GM18867 (cell line): ENCODE data around the gene PAGE2B.
A peak's percentile ranks its signal among the peaks of the same experiment; 100 is the strongest.
"Not testable (repeated sequence)": the region's sequence is repeated elsewhere in the genome, so short reads cannot be mapped to it uniquely, and the experiment has no call there.

Experiments
- ATAC-seq: cut with Tn5 transposase; IDR thresholded peaks from one replicate; pipeline ENCODE4 v1.9.1; 2021; ENCODE audit warnings: mild to moderate bottlenecking, moderate library complexity; ENCODE audit not compliant: unreplicated experiment

PAGE2B gene

DNA sequence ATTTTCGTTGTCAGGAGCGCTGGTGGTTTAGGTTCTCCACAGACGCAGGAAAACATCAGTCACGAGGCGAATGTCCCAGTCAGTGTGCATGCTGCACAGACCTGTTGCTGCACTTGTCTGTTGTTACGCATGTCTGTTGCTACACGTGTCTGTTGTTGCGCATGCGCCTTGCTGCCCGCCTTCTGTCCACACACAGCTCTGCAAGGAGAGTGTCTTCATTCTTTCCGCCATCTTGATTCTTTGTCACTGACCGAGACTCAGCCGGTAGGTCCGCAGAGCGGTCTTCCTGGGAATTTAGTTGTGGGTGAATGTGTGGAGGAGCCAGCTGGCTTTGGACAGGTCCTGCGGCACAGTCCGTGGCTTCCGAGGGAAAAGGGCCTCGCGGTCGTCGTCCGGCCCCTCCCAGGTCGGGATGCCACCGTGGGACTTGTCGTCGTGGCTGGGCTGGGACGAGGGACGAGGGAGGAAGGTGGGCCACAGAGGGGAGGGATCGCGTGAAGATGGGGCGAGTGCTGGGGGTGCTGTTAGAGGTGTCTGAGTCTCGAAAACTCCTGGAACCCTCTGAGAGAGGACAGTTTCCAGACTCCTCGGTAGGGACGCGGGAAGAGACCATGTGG lies at the start of gene PAGE2B:
TSS of gene PAGE2B (plus strand) at position 180 of the 617 bp plus-strand sequence. CDS start 1,012 bp downstream, outside the sequence.
- ATAC-seq, result no peak

DNA sequence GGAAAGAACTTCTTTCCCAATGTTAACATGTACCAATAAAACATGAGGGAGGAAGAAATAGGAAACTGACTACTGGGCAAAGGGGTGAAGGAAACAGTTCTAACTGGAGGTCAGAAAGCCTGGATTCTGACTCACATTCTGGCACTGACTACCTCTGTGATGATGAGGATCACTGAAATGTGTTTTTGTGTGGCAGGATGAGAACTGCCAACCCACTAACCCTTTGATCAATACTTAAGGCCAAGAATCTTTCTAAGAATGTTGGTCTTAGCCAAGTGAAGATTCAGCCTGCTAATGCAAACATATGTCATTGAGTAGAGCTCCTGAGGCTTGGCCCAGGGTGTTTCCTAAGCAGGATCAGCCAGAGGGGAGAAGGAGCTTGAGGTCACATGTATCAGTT lies 48.7 kb upstream of the PAGE2B start:
- no peak for ATAC-seq

DNA sequence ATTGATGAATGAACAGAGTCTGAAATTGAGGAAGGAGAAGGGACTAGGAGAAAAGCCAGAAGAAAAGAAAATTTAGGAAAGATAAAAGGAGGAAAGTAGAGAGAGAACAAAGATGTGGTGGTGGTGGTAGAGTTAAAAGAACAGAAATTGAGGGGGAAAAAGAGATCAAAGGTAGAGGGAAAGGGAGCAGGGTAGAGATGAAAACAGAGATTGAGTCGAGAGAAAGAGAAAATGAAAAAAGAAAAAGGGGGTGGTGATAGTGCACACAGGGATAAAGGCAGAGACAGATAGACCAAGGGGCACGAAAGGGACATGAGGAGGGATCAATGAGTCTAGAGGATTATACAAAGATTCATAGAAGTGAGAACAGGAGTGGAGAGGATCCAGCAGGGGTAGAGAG lies 48.0 kb upstream of the PAGE2B start:
- ATAC-seq, result no peak

DNA sequence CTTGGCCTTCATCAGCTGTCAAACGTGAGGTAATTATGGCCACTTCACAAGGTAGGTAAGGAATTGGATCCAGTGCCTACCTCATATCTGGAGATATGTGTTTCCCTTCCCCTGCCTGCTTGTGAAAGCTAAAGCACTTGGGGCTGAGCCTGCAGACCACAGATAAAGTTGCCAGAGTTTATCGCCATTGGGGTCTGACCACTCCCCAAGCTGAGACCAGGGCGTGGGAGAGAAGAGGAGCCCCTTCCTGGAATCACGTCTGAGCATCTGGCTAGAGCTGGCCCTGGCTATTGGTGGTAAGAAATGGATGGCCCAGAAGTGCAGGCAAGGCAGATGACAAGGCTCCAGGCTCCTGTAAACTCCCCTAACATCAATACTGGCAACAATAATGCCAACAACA lies 46.8 kb upstream of the PAGE2B start:
- ATAC-seq, result no peak

DNA sequence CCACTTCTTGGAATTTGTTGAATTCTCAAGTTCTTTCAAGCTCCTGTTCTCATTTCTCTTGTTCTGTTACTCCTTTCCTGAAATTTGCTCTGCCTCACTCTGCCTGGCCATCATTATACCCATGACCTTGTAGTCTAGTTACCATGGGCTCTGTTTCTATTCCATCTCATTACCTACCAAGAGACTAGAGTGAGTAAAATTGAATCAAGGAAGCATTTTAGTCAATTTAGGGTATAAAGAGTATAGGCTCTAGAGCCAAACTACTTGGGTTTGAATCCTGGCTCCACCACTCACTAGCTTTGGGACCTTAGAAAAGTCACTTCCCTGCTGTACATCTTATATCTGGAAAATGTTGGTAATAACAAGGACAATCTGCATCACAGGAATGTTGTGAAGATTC lies 46.2 kb upstream of the PAGE2B start:
- no peak for ATAC-seq

DNA sequence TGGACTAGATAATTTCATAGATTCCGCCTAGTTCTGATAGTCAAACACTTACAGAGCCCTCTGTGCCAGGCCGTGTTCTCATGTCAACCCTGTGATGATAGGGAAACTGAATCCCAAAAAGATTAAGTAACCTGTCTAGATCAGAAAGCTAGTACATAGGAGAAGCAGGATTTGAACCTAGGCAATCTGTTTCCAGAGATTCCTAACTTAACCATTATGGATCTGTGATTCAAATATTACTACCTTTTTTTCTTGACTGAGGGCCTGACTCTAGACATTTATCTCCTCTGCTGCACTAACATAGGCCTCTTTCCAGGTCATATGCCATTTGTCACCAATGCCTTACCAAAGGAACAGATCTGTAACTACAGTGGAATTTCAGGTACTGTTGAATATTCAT lies 45.5 kb upstream of the PAGE2B start:
- ATAC-seq, result no peak

DNA sequence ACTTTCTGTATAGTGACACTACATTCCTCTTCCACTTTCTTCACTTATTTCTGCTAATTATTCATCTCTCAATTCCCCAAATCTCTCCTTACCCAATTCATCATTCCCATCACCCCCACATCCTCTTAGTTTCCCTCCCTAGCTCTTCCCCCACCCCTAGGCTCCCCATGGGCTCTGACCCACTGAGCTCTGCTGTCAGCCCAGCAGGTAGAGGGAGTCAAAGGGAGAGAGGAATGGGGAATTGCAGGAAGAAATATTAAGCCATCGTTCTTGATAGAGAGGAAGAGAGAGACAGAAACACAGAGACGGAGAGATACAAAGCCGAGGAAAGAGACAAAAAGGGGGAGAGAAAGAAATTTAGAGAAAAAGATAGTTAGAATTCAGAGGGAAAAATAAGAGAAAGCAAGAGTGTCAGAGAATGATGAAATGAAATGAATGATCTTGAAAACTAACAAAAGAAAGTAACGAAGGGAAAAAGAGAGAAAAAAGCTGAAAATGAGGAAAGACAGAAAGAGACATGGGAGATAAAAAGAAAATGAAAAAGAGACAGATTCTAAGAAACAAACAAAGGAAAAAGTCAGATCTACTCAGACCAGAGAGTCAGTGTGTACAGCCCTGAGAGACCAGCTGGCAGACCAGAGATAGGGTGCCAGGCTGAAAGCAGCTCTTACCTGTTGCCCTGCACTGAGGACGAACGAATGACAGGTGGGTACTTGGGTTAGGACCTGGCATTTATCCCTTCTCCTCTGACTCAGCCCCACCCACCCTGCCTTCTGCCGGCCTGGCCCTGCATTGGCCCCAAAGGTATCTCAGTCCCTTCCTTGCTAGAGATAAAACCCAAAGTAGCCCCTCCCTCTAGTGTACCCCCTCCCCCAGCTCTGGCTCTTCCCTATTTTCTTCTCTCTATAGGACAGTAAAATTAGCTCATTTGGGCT lies 44.3 kb upstream of the PAGE2B start, which contains the start of gene ALAS2:
TSS of gene ALAS2 (minus strand) at position 707 of the 935 bp plus-strand sequence. CDS start 4,977 bp downstream, outside the sequence.
- no peak for ATAC-seq

GRCh38 chrX:55033429-55033828 lies 41.4 kb upstream of the PAGE2B start:
- ATAC-seq, result no peak

DNA sequence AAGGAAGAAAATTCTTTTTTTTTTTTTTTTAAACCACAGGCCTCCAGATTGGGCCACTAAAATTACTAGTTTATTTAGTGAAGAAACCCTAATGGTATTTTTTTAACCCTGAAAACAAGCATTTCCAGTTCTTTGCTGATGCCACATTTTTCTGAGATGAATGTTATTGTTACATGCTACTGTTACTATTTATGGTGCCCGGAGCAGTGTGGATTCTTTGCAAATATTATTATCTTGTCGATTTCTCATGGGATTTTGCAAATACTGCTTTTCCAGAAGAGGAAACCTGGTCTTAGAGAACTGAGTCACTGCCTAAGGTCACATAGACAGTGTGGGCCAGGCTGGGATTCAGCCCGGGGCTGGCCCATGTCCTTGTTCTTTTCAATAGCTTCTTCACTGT lies 35.4 kb upstream of the PAGE2B start:
- no peak for ATAC-seq

DNA sequence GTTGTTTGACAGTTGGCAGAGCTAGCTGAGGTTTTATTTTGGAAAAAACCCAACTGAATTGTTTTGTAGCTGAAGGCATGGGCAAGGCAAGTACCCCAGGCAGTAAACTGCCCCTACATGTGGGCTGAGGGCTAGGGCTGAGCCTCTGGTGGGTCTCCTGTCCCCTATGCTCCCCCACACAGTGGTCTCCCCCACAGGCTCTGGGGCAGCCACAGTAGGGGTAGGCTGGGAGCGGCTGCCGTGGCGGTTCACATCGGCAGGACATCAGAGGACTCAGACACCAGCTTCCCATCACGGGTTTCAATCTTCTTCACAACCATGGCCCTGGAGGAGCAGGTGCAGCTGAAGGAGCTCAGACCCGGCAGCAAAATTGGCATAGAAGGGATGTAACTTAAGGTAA lies 33.3 kb upstream of the PAGE2B start:
- no peak for ATAC-seq

GRCh38 chrX:55050599-55050998 lies 24.2 kb upstream of the PAGE2B start:
- ATAC-seq, result not testable (repeated sequence)

GRCh38 chrX:55056820-55057674 lies 17.8 kb upstream of the PAGE2B start:
- no peak for ATAC-seq

DNA sequence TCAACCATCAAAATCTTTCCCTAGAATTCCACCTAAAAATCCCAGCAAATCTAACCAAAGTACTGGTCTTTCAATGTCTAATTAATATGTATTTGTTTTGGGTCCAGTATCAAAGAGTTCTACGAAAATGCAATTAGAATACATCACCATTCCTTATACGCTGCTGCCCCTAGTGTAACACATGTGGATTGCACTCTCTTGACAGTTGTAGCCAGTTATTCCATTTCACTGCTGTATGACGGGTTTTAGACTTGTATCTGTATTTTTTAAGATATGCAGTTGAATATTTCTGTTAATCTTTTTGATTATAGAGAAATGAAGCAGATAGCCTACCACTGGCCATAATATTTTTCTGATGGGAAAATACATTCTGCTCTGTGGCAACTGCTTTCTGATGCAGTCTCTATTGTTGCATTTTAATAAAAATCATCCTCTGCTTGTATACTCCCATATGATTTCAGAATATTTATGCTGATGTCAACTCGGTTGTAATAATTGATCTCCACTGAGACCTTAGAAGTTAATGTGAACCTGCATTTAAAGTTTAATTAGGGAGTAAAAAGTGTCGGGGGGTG lies 17.1 kb upstream of the PAGE2B start:
- ATAC-seq, result peak; percentile 89

DNA sequence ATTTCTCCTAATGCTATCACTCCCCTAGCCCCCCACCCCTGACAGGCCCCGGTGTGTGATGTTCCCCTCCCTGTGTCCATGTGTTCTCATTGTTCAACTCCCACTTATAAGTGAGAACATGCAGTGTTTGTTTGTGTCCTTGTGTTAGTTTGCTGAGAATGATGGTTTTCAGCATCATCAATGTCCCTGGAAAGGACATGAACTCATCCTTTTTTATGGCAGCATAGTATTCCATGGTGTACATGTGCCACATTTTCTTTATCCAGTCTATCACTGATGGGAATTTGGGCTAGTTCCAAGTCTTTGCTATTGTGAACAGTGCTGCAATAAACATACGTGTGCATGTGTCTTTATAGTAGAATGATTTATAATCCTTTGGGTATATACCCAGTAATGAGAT lies 7.7 kb upstream of the PAGE2B start:
- not testable (repeated sequence) for ATAC-seq

DNA sequence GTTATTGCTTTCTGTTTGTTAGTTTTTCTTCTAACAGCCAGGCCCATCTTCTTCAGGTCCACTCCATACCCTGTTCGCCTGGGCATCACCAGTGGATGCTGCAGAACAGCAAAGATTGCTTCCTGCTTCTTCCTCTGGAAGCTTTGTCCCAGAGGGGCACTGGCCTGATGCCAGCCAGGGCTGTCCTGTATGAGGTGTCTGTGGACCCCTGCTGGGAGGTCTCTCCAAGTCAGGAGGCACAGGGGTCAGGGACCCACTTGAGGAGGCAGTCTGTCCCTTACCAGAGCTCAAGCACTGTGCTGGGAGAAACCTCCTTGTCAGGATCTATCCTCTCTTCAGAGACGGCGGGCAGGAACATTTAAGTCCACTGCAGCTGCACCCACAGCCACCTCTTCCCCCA lies 2.5 kb upstream of the PAGE2B start:
- no peak for ATAC-seq

DNA sequence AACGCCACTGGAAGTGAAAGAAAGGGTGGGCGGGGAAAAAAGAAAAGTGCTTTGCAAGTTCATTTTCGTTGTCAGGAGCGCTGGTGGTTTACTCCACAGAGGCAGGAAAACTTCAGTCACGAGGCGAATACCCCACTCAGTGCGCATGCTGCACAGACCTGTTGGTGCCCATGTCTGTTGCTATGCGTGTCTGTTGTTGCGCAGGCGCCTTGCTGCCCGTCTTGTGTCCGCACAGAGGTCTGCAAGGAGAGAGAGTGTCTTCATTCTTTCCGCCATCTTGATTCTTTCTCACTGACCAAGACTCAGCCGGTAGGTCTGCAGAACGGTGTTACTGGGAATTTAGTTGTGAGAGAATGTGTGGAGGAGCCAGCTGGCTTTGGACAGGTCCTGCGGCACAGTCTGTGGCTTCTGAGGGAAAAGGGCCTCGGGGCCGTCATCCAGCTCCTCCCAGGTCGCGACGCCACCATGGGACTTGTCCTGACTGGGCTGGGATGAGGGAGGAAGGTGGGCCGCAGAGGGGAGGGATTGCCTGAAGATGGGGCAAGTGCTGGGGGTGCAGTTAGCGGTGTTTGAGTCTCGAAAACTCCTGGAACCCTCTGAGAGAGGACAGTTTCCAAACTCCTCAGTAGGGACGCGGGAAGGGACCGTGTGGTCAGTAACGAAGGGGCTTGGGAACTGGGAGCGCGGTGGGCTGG lies 14.1 kb downstream of the PAGE2B start, which contains the start of gene PAGE2:
TSS of gene PAGE2 (plus strand) at position 224 of the 695 bp plus-strand sequence. CDS start 1,003 bp downstream, outside the sequence.
- ATAC-seq, result no peak

- ATAC-seq, result no peak
These were observed 23.9 kb downstream of the PAGE2B start for GRCh38 chrX:55098691-55099090.

- no peak for ATAC-seq
These were observed 24.3 kb downstream of the PAGE2B start for GRCh38 chrX:55099162-55099561.

DNA sequence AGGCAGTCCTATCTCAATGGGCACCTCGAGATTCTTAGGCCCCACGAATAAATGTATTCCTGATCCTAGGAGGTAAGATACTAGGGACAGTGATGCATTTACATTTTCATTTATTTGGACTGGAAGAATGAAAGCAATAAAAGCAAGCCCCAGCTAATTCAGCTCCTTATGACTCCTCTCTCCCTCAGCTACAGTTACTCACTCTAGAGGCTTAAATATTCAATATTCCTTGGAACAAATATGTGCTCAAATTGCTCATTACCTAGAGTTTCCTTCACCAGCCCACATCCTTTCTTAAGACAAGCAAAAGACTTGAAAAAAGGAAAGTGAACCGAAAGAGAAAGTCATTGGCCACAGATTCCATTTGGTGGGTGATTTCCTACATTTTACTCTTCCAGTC lies 27.9 kb downstream of the PAGE2B start:
- ATAC-seq, result no peak

- ATAC-seq, result no peak
These were observed 32.4 kb downstream of the PAGE2B start for GRCh38 chrX:55107262-55107661.
